Measurements from ENCODE around the gene CAP2.
"Not testable (repeated sequence)": the region's sequence is repeated elsewhere in the genome, so short reads cannot be mapped to it uniquely, and the experiment has no call there.

CAP2 gene

DNA sequence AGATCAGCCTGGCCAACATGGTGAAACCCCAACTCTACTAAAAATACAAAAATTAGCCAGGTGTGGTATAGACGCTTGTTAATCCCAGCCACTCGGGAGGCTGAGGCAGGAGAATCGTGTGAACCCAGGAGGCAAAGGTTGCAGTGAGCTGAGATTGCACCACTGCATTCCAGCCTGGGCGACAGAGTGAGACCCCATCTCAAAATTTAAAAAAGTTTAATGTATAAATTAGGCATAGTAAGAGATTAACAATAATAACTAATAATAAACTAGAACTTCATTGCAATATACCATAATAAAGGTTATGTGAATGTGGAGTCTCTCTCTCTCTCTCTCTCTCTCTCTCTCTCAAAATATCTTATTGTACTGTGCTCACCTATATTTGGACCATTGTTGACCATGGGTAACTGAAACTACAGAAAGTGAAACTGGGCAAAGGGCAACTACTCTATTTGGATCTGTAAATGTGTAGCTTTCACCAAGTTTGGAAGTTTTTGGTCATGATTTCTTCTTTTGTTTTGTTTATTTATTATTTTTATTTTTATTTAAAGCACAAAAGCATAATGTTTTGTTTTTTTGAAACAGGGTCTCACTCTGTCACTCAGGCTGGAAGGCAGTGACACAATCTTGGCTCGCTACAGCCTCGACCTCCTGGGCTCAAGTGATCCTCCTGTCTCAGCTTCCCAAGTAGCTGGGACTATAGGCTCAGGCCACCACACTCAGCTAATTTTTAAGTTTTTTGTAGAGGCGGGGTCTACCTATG, 12.0 kb downstream of the CAP2 start:
- not testable (repeated sequence) for DNase-seq

DNA sequence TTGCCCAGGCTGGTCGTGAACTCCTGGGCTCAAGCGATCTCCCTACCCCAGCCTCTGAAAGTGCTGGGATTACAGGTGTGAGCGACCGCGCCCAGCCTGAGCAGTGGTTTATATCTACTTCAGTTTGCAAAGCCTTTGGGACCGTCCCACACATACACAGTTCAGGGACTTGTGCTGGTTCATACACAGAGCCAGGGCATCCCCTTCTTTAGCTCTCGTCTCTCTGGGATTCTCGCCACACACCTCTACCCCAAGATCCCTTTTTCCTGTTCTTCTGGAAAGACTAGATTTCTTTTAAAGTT, 12.5 kb downstream of the CAP2 start:
- no peak for DNase-seq

GRCh38 chr6:17408081-17408480, 14.7 kb downstream of the CAP2 start:
- no peak for DNase-seq

DNA sequence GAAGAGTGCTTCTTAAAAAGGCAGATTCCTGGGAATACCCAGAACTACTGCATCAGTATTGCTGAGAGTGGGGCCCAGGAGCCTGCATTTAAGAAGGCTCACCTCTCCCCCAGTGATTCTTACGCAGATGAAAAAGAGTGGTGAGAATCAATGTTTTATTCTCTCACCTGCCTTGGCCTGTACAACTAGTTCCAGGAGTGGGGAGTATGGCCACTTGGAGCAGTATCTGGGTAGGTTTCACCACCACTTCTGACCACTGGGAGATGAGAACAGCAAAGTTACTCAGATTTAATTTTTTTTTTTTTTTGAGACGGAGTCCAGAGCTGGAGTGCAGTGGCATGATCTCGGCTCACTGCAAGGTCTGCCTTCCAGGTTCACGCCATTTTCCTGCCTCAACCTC, 16.9 kb downstream of the CAP2 start:
- no peak for DNase-seq

DNA sequence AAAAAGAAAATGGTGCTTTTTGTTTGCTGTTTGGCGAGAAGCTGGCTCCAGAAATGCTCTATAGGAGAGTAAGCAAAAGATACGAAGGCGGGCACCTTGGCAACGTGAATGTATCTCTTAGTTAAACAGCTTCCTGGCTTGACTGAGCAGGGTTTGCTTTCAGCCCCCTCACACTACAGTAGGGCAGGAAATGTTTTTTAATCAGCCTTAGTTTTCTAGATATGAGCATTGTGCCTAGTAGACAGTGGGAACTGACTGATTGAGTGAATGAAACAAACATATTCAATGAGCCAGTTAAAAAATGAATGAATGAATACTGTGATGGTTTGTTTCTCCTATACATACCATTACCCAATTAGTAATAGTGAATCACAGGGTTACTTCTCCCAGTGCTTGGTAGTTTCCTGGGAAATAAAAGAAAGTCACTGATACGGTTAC, 19.9 kb downstream of the CAP2 start:
- DNase-seq = no peak

- not testable (repeated sequence) for DNase-seq
Measured at GRCh38 chr6:17414395-17414794, 21.0 kb downstream of the CAP2 start.

- peak in 2 of 3 experiments; percentile 7 to 62 for DNase-seq
Measured at GRCh38 chr6:17415321-17415720, 21.9 kb downstream of the CAP2 start.

DNA sequence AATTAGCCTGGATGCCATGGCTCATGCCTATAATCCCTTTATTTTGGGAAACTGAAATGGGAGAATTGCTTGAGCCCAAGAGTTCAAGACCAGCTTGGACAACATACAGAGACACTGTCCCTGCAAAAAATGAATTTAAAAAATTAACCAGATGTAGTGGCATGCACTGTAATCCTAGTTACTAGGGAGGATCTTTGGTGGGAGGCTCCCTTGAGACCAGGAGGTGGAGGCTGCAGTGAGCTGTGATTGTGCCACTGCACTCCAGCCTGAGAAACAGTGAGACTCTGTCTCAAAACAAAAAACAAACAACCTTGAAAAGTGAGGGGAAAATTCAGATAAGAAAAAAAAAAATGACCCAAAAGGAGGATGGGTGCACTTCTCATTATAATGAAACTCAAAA, 23.4 kb downstream of the CAP2 start:
- no peak for DNase-seq

- DNase-seq = no peak
Measured at GRCh38 chr6:17417817-17418216, 24.4 kb downstream of the CAP2 start.

DNA sequence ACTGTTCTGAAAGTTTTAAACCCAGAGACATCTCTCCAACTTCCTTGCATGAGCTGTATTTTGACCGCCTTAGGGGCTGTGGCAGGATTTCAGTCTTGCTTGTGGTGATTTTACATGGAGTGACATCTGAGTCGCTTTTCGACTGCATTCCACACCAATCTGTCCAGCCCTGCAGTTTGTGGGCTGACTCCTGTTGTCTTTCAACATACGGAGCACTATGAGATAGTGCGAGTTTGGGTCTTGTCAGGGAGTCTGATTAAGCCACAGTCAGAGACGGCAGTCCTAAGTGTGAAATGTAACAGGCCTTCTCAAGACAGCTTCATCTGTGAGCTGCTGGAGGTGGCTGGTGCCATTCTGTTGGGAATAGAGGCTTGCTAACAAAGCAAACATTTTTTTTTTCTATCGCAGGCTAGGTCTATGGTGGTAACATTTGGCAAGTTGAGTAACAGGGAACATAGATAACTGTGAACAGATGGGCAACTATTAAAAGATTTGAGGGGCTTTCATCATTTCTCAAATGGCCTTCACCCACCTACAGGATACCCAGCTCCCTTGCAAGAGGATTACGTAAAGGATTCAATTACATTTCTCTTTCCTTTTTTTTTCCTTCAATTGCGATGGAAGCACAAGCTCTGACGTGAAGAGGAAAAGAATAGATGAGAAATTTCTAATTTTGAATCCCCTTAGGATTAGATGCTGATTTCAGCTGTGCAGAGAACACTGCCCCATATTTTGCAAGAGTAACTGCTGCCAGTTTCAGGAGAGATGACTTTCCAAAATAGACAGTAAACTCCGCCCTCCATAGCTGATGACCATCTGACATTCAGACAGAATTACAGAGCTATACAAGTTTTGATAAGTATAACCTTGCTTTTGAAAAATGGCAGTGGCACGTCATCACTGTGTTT, 25.1 kb downstream of the CAP2 start:
- DNase-seq = no peak

GRCh38 chr6:17419189-17419575, 25.8 kb downstream of the CAP2 start:
- no peak for DNase-seq

DNA sequence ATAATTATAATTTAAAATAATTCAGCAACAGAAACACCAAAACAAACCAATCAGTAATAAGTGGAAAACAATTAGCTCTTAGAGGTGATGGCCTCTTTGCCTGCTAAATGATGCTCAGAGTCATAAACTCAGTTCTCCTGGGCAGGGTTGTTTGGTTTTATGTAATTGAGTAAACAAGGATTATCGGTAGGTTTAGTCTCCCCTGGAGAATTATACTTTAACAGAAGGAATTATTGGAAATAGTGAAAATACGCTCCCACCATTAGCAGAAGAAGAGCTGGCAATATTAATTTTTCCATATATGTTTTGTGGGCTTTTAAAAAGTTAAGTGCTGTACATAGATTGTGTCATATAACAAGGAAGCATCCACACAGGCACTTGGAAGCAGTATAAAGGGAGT, 27.0 kb downstream of the CAP2 start:
- DNase-seq = peak in 1 of 3 experiments; percentile 24

DNA sequence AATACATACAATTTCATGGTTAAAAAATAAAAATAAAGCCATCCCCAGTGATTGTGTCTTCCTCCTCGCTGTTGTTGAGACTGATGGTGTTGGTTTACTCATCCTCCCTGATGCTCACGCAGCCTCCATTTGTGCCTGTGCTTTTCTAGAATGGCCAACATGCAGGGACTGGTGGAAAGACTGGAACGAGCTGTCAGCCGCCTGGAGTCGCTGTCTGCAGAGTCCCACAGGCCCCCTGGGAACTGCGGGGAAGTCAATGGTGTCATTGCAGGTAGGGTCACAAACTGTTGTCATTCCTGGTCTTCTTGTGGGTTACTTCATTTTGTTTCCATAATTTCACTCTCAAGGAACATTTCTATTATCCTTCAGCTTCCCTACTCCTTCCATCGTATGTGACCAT, 28.0 kb downstream of the CAP2 start:
- no peak for DNase-seq

DNA sequence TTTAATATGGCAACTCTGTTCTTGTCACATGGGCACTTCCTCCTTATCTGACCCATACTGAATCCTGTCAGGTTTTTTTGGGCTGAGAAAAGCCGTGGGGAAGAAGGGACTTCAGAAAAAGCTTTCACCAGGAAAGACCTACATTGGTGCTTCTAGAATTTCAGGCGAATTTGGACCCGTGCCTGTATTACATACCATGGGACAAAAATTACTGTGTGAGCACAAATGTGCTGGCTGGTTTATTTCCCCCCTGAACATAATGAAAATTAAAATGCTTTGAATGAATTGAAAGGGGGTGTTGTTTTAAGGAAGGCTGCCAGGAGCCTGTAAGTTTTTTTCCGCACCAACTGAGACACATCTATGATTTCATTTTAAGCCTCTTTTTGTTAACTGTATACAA, 29.6 kb downstream of the CAP2 start:
- DNase-seq = no peak

DNA sequence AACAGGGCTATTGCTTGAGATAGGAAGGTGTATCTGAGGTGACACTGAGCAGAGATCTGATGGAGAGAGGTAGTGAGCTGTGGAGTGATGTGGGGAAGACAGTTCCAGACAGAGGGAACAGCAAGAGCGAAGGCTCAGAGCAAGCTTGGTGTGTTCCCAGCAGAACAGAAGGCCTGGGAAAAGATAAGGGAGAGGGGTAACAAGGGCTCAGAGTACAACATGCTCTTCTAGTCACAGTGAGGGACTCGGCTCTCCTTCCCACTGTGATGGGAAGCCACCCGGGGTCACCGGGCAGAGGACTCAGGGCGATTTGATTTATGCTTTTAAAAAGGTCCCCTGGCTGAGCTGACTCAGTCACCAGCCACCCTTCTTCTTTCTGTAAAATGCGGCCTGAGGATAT, 33.7 kb downstream of the CAP2 start:
- no peak for DNase-seq

- no peak for DNase-seq
Measured at GRCh38 chr6:17427617-17428016, 34.2 kb downstream of the CAP2 start.

- DNase-seq = peak in 2 of 3 experiments; percentile 31 to 66
Measured at GRCh38 chr6:17428595-17429120, 35.3 kb downstream of the CAP2 start.

DNA sequence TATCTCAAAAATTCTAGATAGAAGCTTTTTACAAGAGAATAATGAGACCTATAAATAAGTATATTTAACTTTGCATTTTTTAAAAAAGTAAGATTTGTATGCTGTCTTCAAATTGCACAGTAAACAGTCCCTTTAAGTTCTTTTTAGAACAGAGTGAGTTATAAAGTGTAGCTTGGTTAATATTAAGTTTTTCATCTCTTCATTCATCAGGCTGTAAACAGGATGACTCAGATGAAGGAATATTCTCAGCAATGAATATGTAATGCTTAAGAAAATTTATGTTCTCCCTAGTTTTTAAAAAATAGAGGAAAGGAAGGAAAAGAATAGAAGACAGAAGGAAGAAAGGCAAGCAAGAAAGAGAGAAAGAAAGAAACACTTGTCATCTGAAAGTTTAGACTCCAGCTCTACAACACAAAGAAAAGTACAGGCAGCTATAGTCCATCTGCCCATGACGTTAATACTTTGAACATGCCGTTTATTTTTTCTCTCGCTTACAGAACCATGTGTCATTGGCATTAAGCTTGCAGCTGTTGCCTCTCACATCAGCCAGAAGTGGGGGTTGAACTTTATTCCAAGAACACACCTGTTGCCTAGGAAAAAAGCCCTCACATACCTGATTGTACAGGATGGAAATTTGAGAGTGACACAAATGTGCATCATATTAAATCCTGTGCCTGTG, 36.1 kb downstream of the CAP2 start:
- peak; percentile 46 to 89 (median 64) for DNase-seq

GRCh38 chr6:17431581-17431980, 38.2 kb downstream of the CAP2 start:
- DNase-seq = no peak

DNA sequence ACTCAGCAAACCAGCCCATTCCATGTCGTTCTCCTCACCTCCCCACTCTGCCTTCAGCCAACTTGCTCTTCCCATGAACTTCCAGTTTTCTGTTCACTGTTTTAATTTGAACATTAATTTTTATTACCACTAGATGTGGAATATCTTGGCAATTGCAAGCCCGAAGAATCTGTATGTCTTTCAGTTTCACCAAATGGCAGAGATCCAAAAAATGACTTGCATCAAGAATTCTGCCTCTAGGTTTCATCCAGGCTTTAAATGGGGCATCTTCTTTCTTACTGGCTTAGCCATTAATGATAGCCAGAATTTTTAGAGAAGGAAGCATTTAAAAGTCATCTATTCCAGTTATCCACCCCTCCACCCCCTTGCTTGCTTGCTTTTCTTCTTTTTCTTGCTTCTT, 39.0 kb downstream of the CAP2 start:
- no peak for DNase-seq

DNA sequence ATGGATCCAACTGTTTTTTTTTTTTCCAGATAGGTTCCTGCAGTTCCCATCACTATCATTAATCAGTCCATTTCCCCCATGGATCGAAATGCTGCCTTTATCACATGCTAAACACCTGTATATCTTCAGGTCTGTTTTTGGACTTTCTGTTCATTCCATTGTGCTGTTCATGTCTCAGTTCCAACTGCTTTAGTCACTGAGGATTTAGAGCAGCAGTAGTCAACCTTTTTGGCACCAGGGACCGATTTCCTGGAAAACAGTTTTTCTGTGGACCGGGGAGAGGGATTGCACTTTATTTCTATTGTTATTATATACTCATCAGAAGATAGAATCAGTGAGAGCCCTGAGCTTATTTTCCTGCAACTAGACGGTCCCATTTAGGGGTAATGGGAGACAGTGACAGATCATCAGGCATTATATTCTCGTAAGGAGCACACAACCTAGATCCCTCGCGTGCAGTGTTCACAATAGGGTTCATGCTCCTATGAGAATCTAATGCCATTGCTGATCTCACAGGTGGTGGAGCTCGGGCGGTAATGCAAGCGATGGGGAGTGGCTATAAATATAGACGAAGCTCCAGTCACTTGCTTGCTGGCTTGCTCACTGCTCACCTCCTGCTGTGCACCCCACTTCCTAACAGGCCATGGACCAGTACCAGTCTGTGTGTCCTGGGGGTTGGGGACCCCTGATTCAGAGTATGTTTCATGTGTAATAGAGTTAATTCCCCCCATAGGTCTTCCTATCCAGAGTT, 46.0 kb downstream of the CAP2 start:
- DNase-seq = no peak

GRCh38 chr6:17440811-17441210, 47.4 kb downstream of the CAP2 start:
- not testable (repeated sequence) for DNase-seq

DNA sequence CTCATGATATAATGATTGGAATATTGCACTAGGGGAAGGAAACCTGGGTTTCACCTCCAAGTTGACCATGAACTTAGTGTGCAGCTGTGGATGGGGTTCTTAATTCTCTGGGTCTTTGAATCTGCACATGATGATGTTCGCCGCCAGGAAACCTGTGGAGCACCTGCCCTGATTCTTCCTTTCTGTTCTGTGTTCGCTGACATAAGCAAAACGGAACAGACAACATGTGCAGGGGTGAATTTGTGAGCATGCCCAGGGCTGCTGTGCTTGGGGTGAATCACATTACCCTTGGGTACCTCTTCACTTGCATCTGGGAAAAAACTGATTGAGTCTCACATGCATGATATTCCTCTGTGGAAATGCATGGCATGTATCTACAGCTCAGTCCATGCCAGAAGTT, 48.8 kb downstream of the CAP2 start:
- no peak for DNase-seq
